DND-41 (cell line): Measurements from ENCODE around the gene STRADA.

Experiments
- ATAC-seq: fragments of 200-7000 bp; cut with Tn5 transposase; 3 replicates; pipeline ENCODE4 v1.9.1; 2021; ENCODE audit warnings: low read depth; ENCODE audit not compliant: insufficient read depth
- DNase-seq: peaks from one replicate; pipeline ENCODE4 v3.0.0-alpha.2; 2020
- H2AFZ ChIP-seq: 2 replicates; pipeline ENCODE4 v1.6.0; 2012; ENCODE audit warnings: low read depth, low read length
- H3K27ac ChIP-seq: 2 replicates; pipeline ENCODE4 v1.5.1; 2012; ENCODE audit warnings: low read length, inconsistent platforms
- H3K27me3 ChIP-seq: fragments of 200-600 bp; sonication (generic); 2 replicates; pipeline ENCODE4 v1.6.0; 2012; ENCODE audit warnings: low read length, mild to moderate bottlenecking, inconsistent platforms; ENCODE audit not compliant: insufficient read depth, poor library complexity
- H3K36me3 ChIP-seq: 2 replicates; pipeline ENCODE4 v1.5.1; 2012; ENCODE audit warnings: low read length, inconsistent platforms; ENCODE audit not compliant: insufficient read depth
- H3K4me1 ChIP-seq: 2 replicates; pipeline ENCODE4 v1.5.1; 2012; ENCODE audit warnings: mild to moderate bottlenecking, low read length; ENCODE audit not compliant: insufficient read depth
- H3K4me2 ChIP-seq: 2 replicates; pipeline ENCODE4 v1.6.0; 2012; ENCODE audit warnings: mild to moderate bottlenecking, moderate library complexity, low read length, inconsistent platforms; ENCODE audit not compliant: insufficient read depth
- H3K4me3 ChIP-seq, 2 experiments: fragments of 200-600 bp in 1 of 2; shearing (Covaris generic) in 1 of 2; 2 replicates each; pipeline ENCODE4 v1.5.1; 2012 to 2016; ENCODE audit warnings: inconsistent platforms in 2 of 2, low read length in 2 of 2, mild to moderate bottlenecking in 2 of 2, low read depth in 1 of 2, moderate library complexity in 1 of 2
- H3K79me2 ChIP-seq: 2 replicates; pipeline ENCODE4 v1.6.0; 2012; ENCODE audit warnings: low read length, inconsistent platforms; ENCODE audit not compliant: insufficient read depth
- H3K9ac ChIP-seq: 2 replicates; pipeline ENCODE4 v1.6.0; 2012; ENCODE audit warnings: low read depth, mild to moderate bottlenecking, inconsistent platforms, low read length, moderate library complexity
- H3K9me3 ChIP-seq: 2 replicates; pipeline ENCODE4 v1.5.1; 2012; ENCODE audit warnings: low read length, moderate library complexity, mild to moderate bottlenecking, inconsistent platforms; ENCODE audit not compliant: insufficient read depth, severe bottlenecking
- H4K20me1 ChIP-seq: 2 replicates; pipeline ENCODE4 v1.6.0; 2012; ENCODE audit warnings: low read length; ENCODE audit not compliant: insufficient read depth
- EZH2 ChIP-seq: IDR thresholded peaks from 3 replicates; pipeline ENCODE4 v1.6.1; 2012; ENCODE audit warnings: borderline replicate concordance, low read depth, mild to moderate bottlenecking, moderate library complexity, low read length, inconsistent platforms; ENCODE audit not compliant: severe bottlenecking
- TF ChIP-seq, protein P1 (sequence below): IDR thresholded peaks from 2 replicates; pipeline ENCODE4 v1.5.1; 2012; ENCODE audit warnings: borderline replicate concordance, low read length, moderate library complexity, mild to moderate bottlenecking; ENCODE audit not compliant: poor library complexity, severe bottlenecking; ENCODE audit errors: extremely low read depth

STRADA gene

GRCh38 chr17:63700528-63701455 lies 40.8 kb downstream of the STRADA start:
- Histone ChIP-seq H3K36me3 (peaks cover 60% of the 10 kb centered on the region), H3K4me2 (peak overlapping the region; percentile 97), H3K27ac (peak overlapping the region; percentile 61), H3K79me2 (peaks cover 12% of the 10 kb centered on the region), H3K4me3 (peak overlapping the region in 1 of 2 experiments; percentile 63; a peak in 2 of 4 replicates), H3K27me3 (no peaks in the 10 kb centered on the region), H4K20me1 (peaks cover 46% of the 10 kb centered on the region), H2AFZ (peak overlapping the region; percentile 83), H3K4me1 (peaks cover 35% of the 10 kb centered on the region), H3K9ac (peak overlapping the region; percentile 90), H3K9me3 (no peaks in the 10 kb centered on the region)
- DNase-seq, result peak; percentile 36
- TF ChIP-seq EZH2, result no peak
- TF ChIP-seq, protein P1, sequence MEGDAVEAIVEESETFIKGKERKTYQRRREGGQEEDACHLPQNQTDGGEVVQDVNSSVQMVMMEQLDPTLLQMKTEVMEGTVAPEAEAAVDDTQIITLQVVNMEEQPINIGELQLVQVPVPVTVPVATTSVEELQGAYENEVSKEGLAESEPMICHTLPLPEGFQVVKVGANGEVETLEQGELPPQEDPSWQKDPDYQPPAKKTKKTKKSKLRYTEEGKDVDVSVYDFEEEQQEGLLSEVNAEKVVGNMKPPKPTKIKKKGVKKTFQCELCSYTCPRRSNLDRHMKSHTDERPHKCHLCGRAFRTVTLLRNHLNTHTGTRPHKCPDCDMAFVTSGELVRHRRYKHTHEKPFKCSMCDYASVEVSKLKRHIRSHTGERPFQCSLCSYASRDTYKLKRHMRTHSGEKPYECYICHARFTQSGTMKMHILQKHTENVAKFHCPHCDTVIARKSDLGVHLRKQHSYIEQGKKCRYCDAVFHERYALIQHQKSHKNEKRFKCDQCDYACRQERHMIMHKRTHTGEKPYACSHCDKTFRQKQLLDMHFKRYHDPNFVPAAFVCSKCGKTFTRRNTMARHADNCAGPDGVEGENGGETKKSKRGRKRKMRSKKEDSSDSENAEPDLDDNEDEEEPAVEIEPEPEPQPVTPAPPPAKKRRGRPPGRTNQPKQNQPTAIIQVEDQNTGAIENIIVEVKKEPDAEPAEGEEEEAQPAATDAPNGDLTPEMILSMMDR, result no peak
- ATAC-seq, result no peak

- H3K4me3 ChIP-seq, result peak within 1 kb of the TSS; percentile 58 to 63; a peak in 3 of 4 replicates
- no peak for TF ChIP-seq EZH2
- TF ChIP-seq, protein P1, result no peak
- peaks cover 58% of the 10 kb centered on the region for H3K36me3 ChIP-seq
- H3K79me2 ChIP-seq, result peaks cover 12% of the 10 kb centered on the region
- peaks cover 46% of the 10 kb centered on the region for H4K20me1 ChIP-seq
- no peaks in the 10 kb centered on the region for H3K27me3 ChIP-seq
- peaks cover 35% of the 10 kb centered on the region for H3K4me1 ChIP-seq
- ATAC-seq (peak; percentile 54), DNase-seq (peak; percentile 84)
- peak within 1 kb of the TSS; percentile 90 for H3K9ac ChIP-seq
- H2AFZ ChIP-seq, result peak within 1 kb of the TSS; percentile 83
- H3K9me3 ChIP-seq, result no peaks in the 10 kb centered on the region
- H3K27ac ChIP-seq, result peak within 1 kb of the TSS; percentile 74
- H3K4me2 ChIP-seq, result peak within 1 kb of the TSS; percentile 97
Measured at GRCh38 chr17:63699638-63700527, 41.7 kb downstream of the STRADA start, which contains the start of gene LIMD2. Gene LIMD2 (minus strand): TSS chr17:63700125. CDS start chr17:63699298, 827 bp downstream.

GRCh38 chr17:63698886-63699637 lies 42.5 kb downstream of the STRADA start:
- H3K4me1 ChIP-seq, result peaks cover 35% of the 10 kb centered on the region
- no peaks in the 10 kb centered on the region for H3K9me3 ChIP-seq
- peaks cover 12% of the 10 kb centered on the region for H3K79me2 ChIP-seq
- peaks cover 58% of the 10 kb centered on the region for H3K36me3 ChIP-seq
- H4K20me1 ChIP-seq, result peaks cover 46% of the 10 kb centered on the region
- DNase-seq (peak; percentile 94), ATAC-seq (peak; percentile 74)
- peak overlapping the region; percentile 74 for H3K27ac ChIP-seq
- no peaks in the 10 kb centered on the region for H3K27me3 ChIP-seq
- H3K9ac ChIP-seq, result peak overlapping the region; percentile 90
- H3K4me2 ChIP-seq, result peak overlapping the region; percentile 97
- H2AFZ ChIP-seq, result peak overlapping the region; percentile 65
- TF ChIP-seq EZH2, result no peak
- TF ChIP-seq, protein P1, result no peak
- H3K4me3 ChIP-seq, result peak overlapping the region; percentile 58 to 63; a peak in 3 of 4 replicates
